ENCODE data around the gene ARSB. TPM values are rescaled to one million over a fixed set of nuclear protein-coding genes. Genes with fewer than 3 reads are reported as not detected.

ARSB gene
- total RNA-seq, 1 experiment from 2014 or later: 11.4 TPM

GRCh38 chr5:78929833-78930232 lies 55.3 kb downstream of the ARSB start:
- H3K23me2 ChIP-seq (ENCODE audit: insufficient read length, low read depth, low read length, poor library complexity, severe bottlenecking): no peaks in the 10 kb centered on the region
- no peaks in the 10 kb centered on the region for H3K27me3 ChIP-seq (ENCODE audit: insufficient read depth, low read length)
- no peak for DNase-seq
- Mint-ChIP-seq H3K9me3 (no peaks in the 10 kb centered on the region), H3K27ac (peak overlapping the region in 1 of 3 experiments; percentile 29; a peak in 1 of 7 replicates), H3K4me1 (peaks cover 36 to 57% of the 10 kb centered on the region in 2 experiments), H3K36me3 (ENCODE audit: insufficient read depth in 1 of 3, low read depth in 3 of 3) (no peaks in the 10 kb centered on the region; a peak in 1 of 7 replicates), H3K4me3 (no peak overlapping the region), H3K27me3 (ENCODE audit: low read depth) (no peaks in the 10 kb centered on the region)
- H3K9me3 ChIP-seq (ENCODE audit: control insufficient read depth, low read depth, low read length): no peaks in the 10 kb centered on the region
- H3K9ac ChIP-seq (ENCODE audit: extremely low read depth, insufficient read length, low read length): no peak overlapping the region
- H4K8ac ChIP-seq (replicated peaks; ENCODE audit: insufficient read length, low read depth, low read length): no peak overlapping the region
- no peak overlapping the region for H3K14ac ChIP-seq (ENCODE audit: insufficient read depth, low read length)
- TF ChIP-seq, protein P1, sequence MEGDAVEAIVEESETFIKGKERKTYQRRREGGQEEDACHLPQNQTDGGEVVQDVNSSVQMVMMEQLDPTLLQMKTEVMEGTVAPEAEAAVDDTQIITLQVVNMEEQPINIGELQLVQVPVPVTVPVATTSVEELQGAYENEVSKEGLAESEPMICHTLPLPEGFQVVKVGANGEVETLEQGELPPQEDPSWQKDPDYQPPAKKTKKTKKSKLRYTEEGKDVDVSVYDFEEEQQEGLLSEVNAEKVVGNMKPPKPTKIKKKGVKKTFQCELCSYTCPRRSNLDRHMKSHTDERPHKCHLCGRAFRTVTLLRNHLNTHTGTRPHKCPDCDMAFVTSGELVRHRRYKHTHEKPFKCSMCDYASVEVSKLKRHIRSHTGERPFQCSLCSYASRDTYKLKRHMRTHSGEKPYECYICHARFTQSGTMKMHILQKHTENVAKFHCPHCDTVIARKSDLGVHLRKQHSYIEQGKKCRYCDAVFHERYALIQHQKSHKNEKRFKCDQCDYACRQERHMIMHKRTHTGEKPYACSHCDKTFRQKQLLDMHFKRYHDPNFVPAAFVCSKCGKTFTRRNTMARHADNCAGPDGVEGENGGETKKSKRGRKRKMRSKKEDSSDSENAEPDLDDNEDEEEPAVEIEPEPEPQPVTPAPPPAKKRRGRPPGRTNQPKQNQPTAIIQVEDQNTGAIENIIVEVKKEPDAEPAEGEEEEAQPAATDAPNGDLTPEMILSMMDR (conservative IDR thresholded peaks at IDR 0.05): no peak
- H2BK120ac ChIP-seq (ENCODE audit: low read depth, low read length, poor library complexity, severe bottlenecking): no peak overlapping the region
- no peak overlapping the region for H3T11ph ChIP-seq (ENCODE audit: low read length)
- no CpG with 5 or more reads among the region's 4 CpGs for WGBS (ENCODE audit: extremely low coverage, insufficient read length, low lambda C conversion rate)
- no peak overlapping the region for H2BK12ac ChIP-seq (ENCODE audit: insufficient read length, low read depth, low read length)
- no peak overlapping the region for H2BK5ac ChIP-seq (ENCODE audit: insufficient read length, low read length)
- no peak overlapping the region for H2AK5ac ChIP-seq (ENCODE audit: insufficient read length, low read length)
- no peak overlapping the region for H4K91ac ChIP-seq (ENCODE audit: insufficient read length, low read depth, low read length)
- no peak overlapping the region for H3K27ac ChIP-seq (ENCODE audit: insufficient read length, low read depth, low read length)
- no peaks in the 10 kb centered on the region for H3K79me2 ChIP-seq (ENCODE audit: insufficient read depth, low read length)
- no peak overlapping the region for H3K4ac ChIP-seq (ENCODE audit: low read depth, low read length)
- H3K4me1 ChIP-seq (ENCODE audit: insufficient read depth, low read length): peaks cover 7% of the 10 kb centered on the region
- H4K20me1 ChIP-seq (ENCODE audit: control insufficient read depth, insufficient read depth, insufficient read length): no peaks in the 10 kb centered on the region
- no peak overlapping the region for H3K18ac ChIP-seq (ENCODE audit: insufficient read length, low read depth, low read length)
- no peak overlapping the region for H3K23ac ChIP-seq (ENCODE audit: insufficient read length, low read depth, low read length)
- no peak overlapping the region for H4K5ac ChIP-seq (ENCODE audit: insufficient read length, low read depth, low read length)
- no peak overlapping the region for H3K56ac ChIP-seq (ENCODE audit: insufficient read length, low read depth, low read length)
- H2BK20ac ChIP-seq (ENCODE audit: low read depth, low read length, poor library complexity, severe bottlenecking): no peak overlapping the region
- H2AFZ ChIP-seq (ENCODE audit: low read length): no peak overlapping the region
- no peaks in the 10 kb centered on the region for H3K79me1 ChIP-seq (ENCODE audit: insufficient read depth, low read depth, low read length, poor library complexity, severe bottlenecking)
- no peak overlapping the region for H3K4me2 ChIP-seq (ENCODE audit: insufficient read depth, insufficient read length, low read length)
- H2BK15ac ChIP-seq (ENCODE audit: low read depth, low read length): no peak overlapping the region

All from H9 (cell line).